Middle frontal gyrus (tissue), 1 donor: ENCODE results near the gene DYNLL2.
"Not testable (repeated sequence)": the region's sequence is repeated elsewhere in the genome, so short reads cannot be mapped to it uniquely, and the experiment has no call there.

Experiments used
- DNase-seq: peaks from one replicate; pipeline ENCODE4 v3.0.0-alpha.2; 2015; ENCODE audit warnings: low spot score; ENCODE audit errors: extremely low spot score

Gene DYNLL2

GRCh38 chr17:58072862-58073261 is 10.4 kb upstream of the DYNLL2 start:
- DNase-seq, result no peak

- DNase-seq, result not testable (repeated sequence)
Measured at GRCh38 chr17:58073266-58073665, 10.0 kb upstream of the DYNLL2 start.

- not testable (repeated sequence) for DNase-seq
Measured at GRCh38 chr17:58074406-58074805, 8.8 kb upstream of the DYNLL2 start.

GRCh38 chr17:58079300-58080033 is 3.8 kb upstream of the DYNLL2 start:
- no peak for DNase-seq

- no peak for DNase-seq
Measured at GRCh38 chr17:58081646-58082340, 1.4 kb upstream of the DYNLL2 start.

GRCh38 chr17:58082341-58082869 is 814 bp upstream of the DYNLL2 start:
- no peak for DNase-seq

- no peak for DNase-seq
Measured at GRCh38 chr17:58083491-58084316, 485 bp downstream of the DYNLL2 start.

- DNase-seq, result no peak
Measured at GRCh38 chr17:58084317-58084981, 1.2 kb downstream of the DYNLL2 start.

- no peak for DNase-seq
Measured at GRCh38 chr17:58085039-58085715, 2.0 kb downstream of the DYNLL2 start.

- no peak for DNase-seq
Measured at GRCh38 chr17:58086953-58087352, 3.7 kb downstream of the DYNLL2 start.

GRCh38 chr17:58088624-58089023 is 5.4 kb downstream of the DYNLL2 start:
- no peak for DNase-seq

GRCh38 chr17:58089111-58089510 is 5.9 kb downstream of the DYNLL2 start:
- DNase-seq, result no peak

- no peak for DNase-seq
Measured at GRCh38 chr17:58091024-58091567, 7.9 kb downstream of the DYNLL2 start.

- DNase-seq, result no peak
Measured at GRCh38 chr17:58092101-58092796, 9.0 kb downstream of the DYNLL2 start.

GRCh38 chr17:58092797-58093385 is 9.7 kb downstream of the DYNLL2 start:
- DNase-seq, result no peak

GRCh38 chr17:58094118-58094517 is 10.9 kb downstream of the DYNLL2 start:
- no peak for DNase-seq

- no peak for DNase-seq
Measured at GRCh38 chr17:58096892-58097291, 13.7 kb downstream of the DYNLL2 start.

GRCh38 chr17:58097384-58098088 is 14.3 kb downstream of the DYNLL2 start:
- DNase-seq, result no peak

GRCh38 chr17:58100506-58100905 is 17.3 kb downstream of the DYNLL2 start:
- DNase-seq, result no peak
